UCSD-AML1 (cell line): ENCODE results near the gene FRMD8.

ENCODE experiments used
- DNase-seq: peaks from one replicate; lab custom pipeline; 2025; ENCODE audit not compliant: unreplicated experiment; lab: John Stamatoyannopoulos, UW

The FRMD8 gene

GRCh38 chr11:65424205-65425104 lies 38.0 kb downstream of the FRMD8 start:
- DNase-seq: peak; percentile 33

- peak; percentile 44 for DNase-seq
These were observed 38.9 kb downstream of the FRMD8 start for GRCh38 chr11:65425105-65425970.

GRCh38 chr11:65425971-65426838 lies 39.8 kb downstream of the FRMD8 start:
- DNase-seq: no peak

- DNase-seq: peak; percentile 53
These were observed 40.6 kb downstream of the FRMD8 start for GRCh38 chr11:65426839-65427690.

- DNase-seq: peak; percentile 53
These were observed 41.5 kb downstream of the FRMD8 start for GRCh38 chr11:65427691-65428577.

- DNase-seq: peak; percentile 53
These were observed 42.2 kb downstream of the FRMD8 start for GRCh38 chr11:65428578-65429067.

- DNase-seq: peak; percentile 44
These were observed 42.7 kb downstream of the FRMD8 start for GRCh38 chr11:65429068-65429681.

- peak; percentile 78 for DNase-seq
These were observed 43.4 kb downstream of the FRMD8 start for GRCh38 chr11:65429724-65430405.

- no peak for DNase-seq
These were observed 44.2 kb downstream of the FRMD8 start for GRCh38 chr11:65430406-65431217.

GRCh38 chr11:65431451-65432099 lies 45.1 kb downstream of the FRMD8 start:
- no peak for DNase-seq

GRCh38 chr11:65432100-65432650 lies 45.7 kb downstream of the FRMD8 start:
- DNase-seq: no peak

GRCh38 chr11:65432686-65433582 lies 46.5 kb downstream of the FRMD8 start:
- no peak for DNase-seq

- DNase-seq: no peak
These were observed 47.2 kb downstream of the FRMD8 start for GRCh38 chr11:65433657-65434056.

- no peak for DNase-seq
These were observed 47.7 kb downstream of the FRMD8 start for GRCh38 chr11:65434057-65434666.
